ENCODE data around the gene SSH2. TPM values are rescaled to one million over a fixed set of nuclear protein-coding genes. Genes with fewer than 3 reads are reported as not detected.

The SSH2 gene
- total and polyA plus RNA-seq, 4 donors, result 7.5 to 14.1 (median 11.2) TPM

DNA sequence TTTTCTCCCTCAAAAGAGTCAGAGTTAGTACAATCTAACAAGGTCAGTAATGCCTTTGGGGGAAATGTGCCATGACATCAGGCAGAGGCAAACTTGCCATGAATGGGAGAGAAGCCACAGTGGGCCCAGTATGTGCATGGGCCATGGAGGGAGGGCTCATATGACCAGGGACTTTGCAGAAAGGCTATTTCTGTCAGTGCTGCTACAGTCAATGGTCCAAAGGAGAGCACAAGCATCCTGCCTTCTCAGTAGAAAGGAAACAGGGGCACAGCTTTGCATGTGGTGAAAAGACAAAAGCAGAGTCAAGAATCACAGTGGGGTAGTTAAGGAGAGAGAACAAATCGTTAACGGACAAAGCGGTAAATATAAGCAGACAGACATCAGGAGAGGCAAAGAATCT is 296.1 kb downstream of the SSH2 start:
- no peaks in the 10 kb centered on the region for H3K27me3 ChIP-seq (ENCODE audit: control insufficient read depth in 4 of 4, insufficient read depth in 4 of 4, low read length in 3 of 4)

DNA sequence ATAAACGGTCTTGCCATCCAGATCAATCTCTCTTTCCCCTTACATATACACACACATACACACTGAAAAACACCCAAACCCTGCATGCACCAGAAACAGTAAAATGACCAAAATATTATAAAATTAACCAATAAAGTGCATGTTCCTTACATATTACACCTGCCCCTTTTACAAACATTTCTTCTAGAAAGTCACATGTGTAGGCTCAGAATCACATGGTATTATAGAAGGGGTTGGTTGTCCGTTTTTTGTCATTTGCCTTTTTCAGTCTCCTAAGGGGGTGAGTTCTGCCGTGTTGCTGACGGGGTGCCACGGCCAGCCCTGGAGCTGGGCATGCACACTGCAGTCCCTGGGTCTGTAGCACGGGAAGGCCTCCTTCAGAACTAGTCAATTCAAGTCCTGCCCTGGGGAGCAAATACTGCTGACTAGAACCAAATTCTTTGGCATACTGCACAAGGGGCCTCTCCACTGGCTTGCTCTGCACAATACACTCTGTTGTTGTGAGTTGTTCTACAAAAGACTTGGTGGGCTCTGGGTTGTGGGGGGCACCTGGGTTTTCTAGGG is 299.3 kb downstream of the SSH2 start:
- no peak overlapping the region for H3K4me3 ChIP-seq (ENCODE audit: low read depth in 1 of 3, low read length in 3 of 3)
- no peak overlapping the region for H3K27ac ChIP-seq (ENCODE audit: low read depth in 1 of 2, low read length in 2 of 2)
- H3K9me3 ChIP-seq (ENCODE audit: control insufficient read depth in 4 of 4, low read length in 3 of 4), result no peaks in the 10 kb centered on the region
- H3K36me3 ChIP-seq (ENCODE audit: control insufficient read depth in 4 of 4, insufficient read depth in 3 of 4, low read depth in 1 of 4, low read length in 3 of 4), result peaks cover 8 to 16% (median 14%) of the 10 kb centered on the region in 4 donors
- H3K4me1 ChIP-seq (ENCODE audit: control insufficient read depth in 4 of 4, insufficient read depth in 4 of 4, low read length in 3 of 4), result no peaks in the 10 kb centered on the region
- no peak for DNase-seq (ENCODE audit: low spot score)
- no peak for TF ChIP-seq FOXA1 (IDR thresholded peaks at IDR 0.05)
- TF ChIP-seq TAF1 (conservative IDR thresholded peaks at IDR 0.05), result no peak
- no peak for TF ChIP-seq FOXA2 (IDR thresholded peaks at IDR 0.05)
- no peak for TF ChIP-seq HNF4G (IDR thresholded peaks at IDR 0.05)
- no peak for TF ChIP-seq EGR1 (IDR thresholded peaks at IDR 0.05; ENCODE audit: low read depth in 2 of 2)
- H3K9ac ChIP-seq (ENCODE audit: low read depth in 1 of 2, low read length in 2 of 2), result no peak overlapping the region
- 94% methylated on average over 6 of the region's 6 CpGs for WGBS
- H3K27me3 ChIP-seq (ENCODE audit: control insufficient read depth in 4 of 4, insufficient read depth in 4 of 4, low read length in 3 of 4), result no peaks in the 10 kb centered on the region

More for the DNA sequence above, 296.1 kb downstream of the SSH2 start:
- 96% methylated on average over 3 of the region's 3 CpGs for WGBS
- H3K9me3 ChIP-seq (ENCODE audit: control insufficient read depth in 4 of 4, low read length in 3 of 4), result no peaks in the 10 kb centered on the region
- no peak overlapping the region for H3K27ac ChIP-seq (ENCODE audit: low read depth in 1 of 2, low read length in 2 of 2)
- peaks cover 10 to 23% (median 18%) of the 10 kb centered on the region in 4 donors for H3K36me3 ChIP-seq (ENCODE audit: control insufficient read depth in 4 of 4, insufficient read depth in 3 of 4, low read depth in 1 of 4, low read length in 3 of 4)
- no peak for DNase-seq (ENCODE audit: low spot score)
- H3K9ac ChIP-seq (ENCODE audit: low read depth in 1 of 2, low read length in 2 of 2), result no peak overlapping the region
- TF ChIP-seq EGR1 (IDR thresholded peaks at IDR 0.05; ENCODE audit: low read depth in 2 of 2), result no peak
- no peak for TF ChIP-seq TAF1 (conservative IDR thresholded peaks at IDR 0.05)
- no peak for TF ChIP-seq RXRA (IDR thresholded peaks at IDR 0.05)
- no peak for TF ChIP-seq RAD21 (IDR thresholded peaks at IDR 0.05)
- TF ChIP-seq, protein P1, sequence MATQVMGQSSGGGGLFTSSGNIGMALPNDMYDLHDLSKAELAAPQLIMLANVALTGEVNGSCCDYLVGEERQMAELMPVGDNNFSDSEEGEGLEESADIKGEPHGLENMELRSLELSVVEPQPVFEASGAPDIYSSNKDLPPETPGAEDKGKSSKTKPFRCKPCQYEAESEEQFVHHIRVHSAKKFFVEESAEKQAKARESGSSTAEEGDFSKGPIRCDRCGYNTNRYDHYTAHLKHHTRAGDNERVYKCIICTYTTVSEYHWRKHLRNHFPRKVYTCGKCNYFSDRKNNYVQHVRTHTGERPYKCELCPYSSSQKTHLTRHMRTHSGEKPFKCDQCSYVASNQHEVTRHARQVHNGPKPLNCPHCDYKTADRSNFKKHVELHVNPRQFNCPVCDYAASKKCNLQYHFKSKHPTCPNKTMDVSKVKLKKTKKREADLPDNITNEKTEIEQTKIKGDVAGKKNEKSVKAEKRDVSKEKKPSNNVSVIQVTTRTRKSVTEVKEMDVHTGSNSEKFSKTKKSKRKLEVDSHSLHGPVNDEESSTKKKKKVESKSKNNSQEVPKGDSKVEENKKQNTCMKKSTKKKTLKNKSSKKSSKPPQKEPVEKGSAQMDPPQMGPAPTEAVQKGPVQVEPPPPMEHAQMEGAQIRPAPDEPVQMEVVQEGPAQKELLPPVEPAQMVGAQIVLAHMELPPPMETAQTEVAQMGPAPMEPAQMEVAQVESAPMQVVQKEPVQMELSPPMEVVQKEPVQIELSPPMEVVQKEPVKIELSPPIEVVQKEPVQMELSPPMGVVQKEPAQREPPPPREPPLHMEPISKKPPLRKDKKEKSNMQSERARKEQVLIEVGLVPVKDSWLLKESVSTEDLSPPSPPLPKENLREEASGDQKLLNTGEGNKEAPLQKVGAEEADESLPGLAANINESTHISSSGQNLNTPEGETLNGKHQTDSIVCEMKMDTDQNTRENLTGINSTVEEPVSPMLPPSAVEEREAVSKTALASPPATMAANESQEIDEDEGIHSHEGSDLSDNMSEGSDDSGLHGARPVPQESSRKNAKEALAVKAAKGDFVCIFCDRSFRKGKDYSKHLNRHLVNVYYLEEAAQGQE (IDR thresholded peaks at IDR 0.05), result no peak
- TF ChIP-seq, protein P2, sequence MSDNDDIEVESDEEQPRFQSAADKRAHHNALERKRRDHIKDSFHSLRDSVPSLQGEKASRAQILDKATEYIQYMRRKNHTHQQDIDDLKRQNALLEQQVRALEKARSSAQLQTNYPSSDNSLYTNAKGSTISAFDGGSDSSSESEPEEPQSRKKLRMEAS (IDR thresholded peaks at IDR 0.05), result no peak
- TF ChIP-seq GABPA (IDR thresholded peaks at IDR 0.05 in 1 of 2, conservative IDR thresholded peaks at IDR 0.05 in 1 of 2), result no peak
- TF ChIP-seq SP1 (IDR thresholded peaks at IDR 0.05), result no peak
- no peak for TF ChIP-seq FOXA2 (IDR thresholded peaks at IDR 0.05)
- no peak for TF ChIP-seq ATF3 (IDR thresholded peaks at IDR 0.05)
- H3K4me1 ChIP-seq (ENCODE audit: control insufficient read depth in 4 of 4, insufficient read depth in 4 of 4, low read length in 3 of 4), result no peaks in the 10 kb centered on the region
- H3K4me3 ChIP-seq (ENCODE audit: low read depth in 1 of 3, low read length in 3 of 3), result no peak overlapping the region

- Histone ChIP-seq H3K27ac (ENCODE audit: low read depth in 1 of 2, low read length in 2 of 2) (no peak overlapping the region), H3K27me3 (ENCODE audit: control insufficient read depth in 4 of 4, insufficient read depth in 4 of 4, low read length in 3 of 4) (no peaks in the 10 kb centered on the region), H3K4me1 (ENCODE audit: control insufficient read depth in 4 of 4, insufficient read depth in 4 of 4, low read length in 3 of 4) (no peaks in the 10 kb centered on the region), H3K36me3 (ENCODE audit: control insufficient read depth in 4 of 4, insufficient read depth in 3 of 4, low read depth in 1 of 4, low read length in 3 of 4) (peaks cover 8 to 16% (median 14%) of the 10 kb centered on the region in 4 donors), H3K9me3 (ENCODE audit: control insufficient read depth in 4 of 4, low read length in 3 of 4) (no peaks in the 10 kb centered on the region), H3K4me3 (ENCODE audit: low read depth in 1 of 3, low read length in 3 of 3) (no peak overlapping the region), H3K9ac (ENCODE audit: low read depth in 1 of 2, low read length in 2 of 2) (no peak overlapping the region)
- WGBS, result 82% methylated on average over 2 of the region's 2 CpGs
- no peak for DNase-seq (ENCODE audit: low spot score)
- TF ChIP-seq SP1 (IDR thresholded peaks at IDR 0.05), result no peak
- no peak for TF ChIP-seq FOXA2 (IDR thresholded peaks at IDR 0.05)
- TF ChIP-seq FOXA1 (IDR thresholded peaks at IDR 0.05), result no peak
- no peak for TF ChIP-seq ATF3 (IDR thresholded peaks at IDR 0.05)
- TF ChIP-seq EGR1 (IDR thresholded peaks at IDR 0.05; ENCODE audit: low read depth in 2 of 2), result no peak
- no peak for TF ChIP-seq TAF1 (conservative IDR thresholded peaks at IDR 0.05)
- TF ChIP-seq GABPA (IDR thresholded peaks at IDR 0.05 in 1 of 2, conservative IDR thresholded peaks at IDR 0.05 in 1 of 2), result no peak
- TF ChIP-seq, protein P2 (IDR thresholded peaks at IDR 0.05), result no peak
- no peak for TF ChIP-seq HNF4A (conservative IDR thresholded peaks at IDR 0.05)
- TF ChIP-seq ZBTB33 (IDR thresholded peaks at IDR 0.05), result no peak
- TF ChIP-seq YY1 (IDR thresholded peaks at IDR 0.05), result no peak
- no peak for TF ChIP-seq RAD21 (IDR thresholded peaks at IDR 0.05)
- TF ChIP-seq JUND (IDR thresholded peaks at IDR 0.05), result no peak
- TF ChIP-seq, protein P1 (IDR thresholded peaks at IDR 0.05), result no peak
These were observed 300.2 kb downstream of the SSH2 start for GRCh38 chr17:29629839-29630238.
